HG02571 (cell line): ENCODE data around the gene ADGRF3.
"Not testable (repeated sequence)": the region's sequence is repeated elsewhere in the genome, so short reads cannot be mapped to it uniquely, and the experiment has no call there.

Source experiments
- ATAC-seq: cut with Tn5 transposase; IDR thresholded peaks from one replicate; pipeline ENCODE4 v1.9.1; 2021; ENCODE audit warnings: mild to moderate bottlenecking, moderate library complexity; ENCODE audit not compliant: unreplicated experiment

ADGRF3 gene

GRCh38 chr2:26351375-26352090 lies 4.9 kb upstream of the ADGRF3 start:
- no peak for ATAC-seq

GRCh38 chr2:26349690-26350089 lies 3.1 kb upstream of the ADGRF3 start:
- ATAC-seq = no peak

GRCh38 chr2:26347286-26347865 lies 787 bp upstream of the ADGRF3 start:
- ATAC-seq = no peak

- peak; percentile 94 for ATAC-seq
These were observed 790 bp downstream of the ADGRF3 start, which contains the start of gene SELENOI for GRCh38 chr2:26345545-26346453. Gene SELENOI, plus strand, starts transcription at chr2:26346143. Its CDS starts 90 bp downstream, at chr2:26346233.

- ATAC-seq = no peak
These were observed 1.4 kb downstream of the ADGRF3 start for GRCh38 chr2:26345283-26345544.

GRCh38 chr2:26344581-26345282 lies 1.9 kb downstream of the ADGRF3 start:
- ATAC-seq = no peak

- no peak for ATAC-seq
These were observed 5.8 kb downstream of the ADGRF3 start for GRCh38 chr2:26340831-26341230.

- ATAC-seq = no peak
These were observed 9.3 kb downstream of the ADGRF3 start for GRCh38 chr2:26337298-26337697.

GRCh38 chr2:26336719-26337118 lies 9.9 kb downstream of the ADGRF3 start:
- no peak for ATAC-seq

GRCh38 chr2:26335231-26335630 lies 11.4 kb downstream of the ADGRF3 start:
- ATAC-seq = no peak

- ATAC-seq = no peak
These were observed 13.3 kb downstream of the ADGRF3 start for GRCh38 chr2:26333293-26333692.

GRCh38 chr2:26331321-26331720 lies 15.3 kb downstream of the ADGRF3 start:
- ATAC-seq = not testable (repeated sequence)

GRCh38 chr2:26330604-26331003 lies 16.0 kb downstream of the ADGRF3 start:
- no peak for ATAC-seq

GRCh38 chr2:26330114-26330549 lies 16.5 kb downstream of the ADGRF3 start:
- ATAC-seq = no peak

- ATAC-seq = not testable (repeated sequence)
These were observed 17.5 kb downstream of the ADGRF3 start for GRCh38 chr2:26329083-26329482.

- ATAC-seq = no peak
These were observed 19.0 kb downstream of the ADGRF3 start for GRCh38 chr2:26327291-26328272.

- no peak for ATAC-seq
These were observed 20.1 kb downstream of the ADGRF3 start for GRCh38 chr2:26326514-26326913.

GRCh38 chr2:26325851-26326250 lies 20.7 kb downstream of the ADGRF3 start:
- no peak for ATAC-seq

GRCh38 chr2:26324903-26325302 lies 21.7 kb downstream of the ADGRF3 start:
- ATAC-seq = no peak

- ATAC-seq = not testable (repeated sequence)
These were observed 22.1 kb downstream of the ADGRF3 start for GRCh38 chr2:26324479-26324878.
